Omental fat pad (tissue), 4 donors: ENCODE results near the gene SAMD4A. TPM values are rescaled to one million over a fixed set of nuclear protein-coding genes. Genes with fewer than 3 reads are reported as not detected.

Experiments
- ATAC-seq: fragments of 150-250 bp; one replicate; pipeline ENCODE4 v1.9.1; 2016; ENCODE audit warnings: mild to moderate bottlenecking, moderate library complexity; ENCODE audit not compliant: low FRiP score
- DNase-seq: peaks from one replicate; pipeline ENCODE4 v3.0.0-alpha.2; 2019; ENCODE audit warnings: low spot score
- total RNA-seq, 4 donors: library from RNA; depleted of rRNA; stranded (reverse); fragments of >200 nt; gene quantifications; one replicate each; pipeline ENCODE4 v1.1.0, GENCODE V29; 2016
- TF ChIP-seq, protein P1 (sequence below), 3 donors: fragments of 450-650 bp; IDR thresholded peaks; one replicate each; pipeline ENCODE4 v1.5.1; 2016 to 2017; ENCODE audit warnings: antibody characterized with exemption in 3 of 3, mild to moderate bottlenecking in 3 of 3, moderate library complexity in 2 of 3

Gene SAMD4A
- total RNA-seq, 4 donors from 2014 or later = 33.9 to 116 (median 38.3) TPM

DNA sequence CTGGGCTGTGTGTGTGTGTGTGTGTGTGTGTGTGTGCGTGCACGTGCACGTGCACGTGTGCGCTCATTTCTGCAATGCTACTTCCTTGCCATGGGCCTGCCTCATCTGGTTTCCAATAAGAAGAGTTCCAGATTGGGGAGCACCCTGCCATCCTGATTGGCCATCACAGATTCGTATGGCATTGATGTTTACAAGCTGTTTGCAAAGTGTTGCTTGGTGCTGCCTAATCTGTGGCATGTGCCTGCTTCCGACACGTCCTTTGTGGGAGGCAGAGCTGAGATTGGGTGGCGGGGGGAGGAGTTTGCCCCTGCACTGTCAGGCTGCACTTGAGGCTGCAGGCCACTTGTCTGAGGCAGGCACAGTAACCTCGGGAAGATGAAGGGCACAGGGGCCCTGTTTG, 39.2 kb downstream of the SAMD4A start:
- TF ChIP-seq, protein P1, sequence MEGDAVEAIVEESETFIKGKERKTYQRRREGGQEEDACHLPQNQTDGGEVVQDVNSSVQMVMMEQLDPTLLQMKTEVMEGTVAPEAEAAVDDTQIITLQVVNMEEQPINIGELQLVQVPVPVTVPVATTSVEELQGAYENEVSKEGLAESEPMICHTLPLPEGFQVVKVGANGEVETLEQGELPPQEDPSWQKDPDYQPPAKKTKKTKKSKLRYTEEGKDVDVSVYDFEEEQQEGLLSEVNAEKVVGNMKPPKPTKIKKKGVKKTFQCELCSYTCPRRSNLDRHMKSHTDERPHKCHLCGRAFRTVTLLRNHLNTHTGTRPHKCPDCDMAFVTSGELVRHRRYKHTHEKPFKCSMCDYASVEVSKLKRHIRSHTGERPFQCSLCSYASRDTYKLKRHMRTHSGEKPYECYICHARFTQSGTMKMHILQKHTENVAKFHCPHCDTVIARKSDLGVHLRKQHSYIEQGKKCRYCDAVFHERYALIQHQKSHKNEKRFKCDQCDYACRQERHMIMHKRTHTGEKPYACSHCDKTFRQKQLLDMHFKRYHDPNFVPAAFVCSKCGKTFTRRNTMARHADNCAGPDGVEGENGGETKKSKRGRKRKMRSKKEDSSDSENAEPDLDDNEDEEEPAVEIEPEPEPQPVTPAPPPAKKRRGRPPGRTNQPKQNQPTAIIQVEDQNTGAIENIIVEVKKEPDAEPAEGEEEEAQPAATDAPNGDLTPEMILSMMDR (IDR thresholded peaks at IDR 0.05) = no peak
- DNase-seq (no peak), ATAC-seq (no peak)

DNA sequence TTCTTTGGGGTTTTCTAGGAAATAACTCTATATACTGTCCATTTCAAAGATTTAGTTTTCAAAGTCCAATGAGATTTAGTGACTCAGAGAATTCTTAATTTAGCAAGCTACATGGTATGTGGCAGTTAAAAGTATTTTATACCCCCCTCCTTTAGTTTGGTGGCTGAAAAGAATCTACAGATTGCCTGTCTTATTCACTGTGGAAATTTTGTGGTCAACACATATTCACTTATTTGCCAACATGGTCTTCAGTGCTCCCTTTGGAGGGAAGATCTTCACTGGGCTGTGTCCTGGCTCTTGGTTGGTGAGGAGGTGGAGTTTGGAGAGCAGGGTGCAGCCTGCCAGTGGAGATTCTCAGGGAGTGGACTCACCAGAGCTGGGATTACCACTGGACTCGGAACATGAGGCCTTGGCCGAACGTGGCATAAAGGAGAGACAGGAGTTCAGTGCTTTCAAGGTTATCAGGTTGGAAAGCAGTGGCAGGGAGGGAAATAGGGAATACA, 39.8 kb downstream of the SAMD4A start:
- no peak for DNase-seq
- ATAC-seq = peak; percentile 18
- TF ChIP-seq, protein P1 (IDR thresholded peaks at IDR 0.05) = no peak

DNA sequence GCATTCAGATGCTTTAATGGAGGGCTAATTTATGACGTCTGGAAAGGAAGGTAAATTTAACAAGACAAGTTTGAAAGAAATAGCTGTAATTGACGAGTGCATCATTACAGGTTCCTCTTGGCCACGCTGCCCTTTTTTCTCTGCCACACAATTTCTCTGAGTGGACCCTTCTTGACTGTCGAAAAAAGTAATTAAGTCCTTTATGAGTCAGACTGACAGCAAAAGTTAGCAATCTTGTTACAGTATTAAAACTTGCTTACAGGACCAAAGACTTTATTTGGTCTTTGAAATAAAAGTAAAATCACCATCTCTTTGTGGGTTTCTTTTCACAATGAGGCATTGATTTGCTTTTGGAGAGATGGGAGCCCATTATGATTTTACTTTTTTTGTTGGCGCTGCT, 42.6 kb downstream of the SAMD4A start:
- ATAC-seq (no peak), DNase-seq (no peak)
- TF ChIP-seq, protein P1 (IDR thresholded peaks at IDR 0.05) = no peak

DNA sequence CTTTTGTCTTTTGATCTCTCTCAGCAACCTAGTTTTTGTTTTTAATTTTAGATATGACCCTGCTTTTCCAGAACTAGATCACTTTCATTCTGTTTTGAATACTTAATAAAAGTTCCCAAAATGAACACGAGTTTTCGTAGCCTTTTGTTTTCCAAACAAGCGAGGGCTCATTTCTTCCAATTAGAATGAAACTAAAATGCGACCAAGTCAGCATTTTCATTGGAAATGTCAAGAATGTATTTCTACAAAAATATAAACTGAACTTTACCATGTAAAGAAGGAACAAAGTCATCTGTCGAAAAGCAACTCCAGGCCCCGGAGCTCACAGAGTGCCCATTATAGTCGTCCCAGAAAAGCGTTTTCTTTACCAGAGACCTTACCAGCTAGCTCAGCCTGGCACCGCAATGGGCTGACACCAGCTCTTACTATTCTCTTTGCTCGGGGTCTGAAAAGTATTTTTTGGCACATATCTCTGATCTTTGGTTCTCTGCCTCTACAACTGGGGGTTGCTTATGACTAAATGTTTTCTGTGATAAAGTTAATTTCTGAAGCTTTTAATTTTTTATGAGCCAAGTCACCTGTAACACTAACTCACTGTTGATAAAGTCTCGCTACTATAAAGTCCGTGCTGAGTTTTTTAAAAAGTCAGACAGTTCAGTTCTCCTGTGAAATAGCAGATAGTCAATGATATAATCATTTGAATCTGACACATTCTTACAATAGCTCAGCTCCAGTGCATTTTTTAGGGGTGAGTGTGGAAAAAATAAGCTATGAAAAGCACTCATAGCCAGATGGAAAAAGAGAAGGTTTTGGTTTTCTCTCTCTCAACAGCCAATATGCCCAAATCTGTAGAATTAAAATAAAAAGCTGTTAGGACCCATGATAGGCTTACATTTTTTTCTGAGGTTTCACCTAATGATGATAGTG, 43.4 kb downstream of the SAMD4A start:
- ATAC-seq = peak; percentile 66
- no peak for DNase-seq
- TF ChIP-seq, protein P1 (IDR thresholded peaks at IDR 0.05) = no peak

DNA sequence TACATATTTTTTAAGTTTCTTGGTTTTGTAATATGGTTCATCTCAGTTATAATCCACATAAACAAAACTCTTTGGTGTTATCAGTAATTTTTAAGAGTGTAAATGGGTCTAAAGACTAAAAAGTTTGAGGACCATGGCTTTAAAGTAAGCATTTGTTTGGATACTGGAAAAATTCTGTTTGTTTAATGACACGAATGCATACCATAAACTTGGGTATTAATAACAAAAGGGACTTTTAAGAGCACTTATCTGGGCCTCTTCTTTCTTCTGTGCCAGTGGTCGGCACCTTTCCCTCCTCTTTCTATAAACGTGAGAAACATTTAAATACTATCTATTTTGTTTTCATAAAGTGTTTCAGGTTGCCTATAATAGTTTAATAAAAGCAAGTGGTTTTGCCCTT, 47.4 kb downstream of the SAMD4A start:
- ATAC-seq (no peak), DNase-seq (no peak)
- TF ChIP-seq, protein P1 (IDR thresholded peaks at IDR 0.05) = no peak

DNA sequence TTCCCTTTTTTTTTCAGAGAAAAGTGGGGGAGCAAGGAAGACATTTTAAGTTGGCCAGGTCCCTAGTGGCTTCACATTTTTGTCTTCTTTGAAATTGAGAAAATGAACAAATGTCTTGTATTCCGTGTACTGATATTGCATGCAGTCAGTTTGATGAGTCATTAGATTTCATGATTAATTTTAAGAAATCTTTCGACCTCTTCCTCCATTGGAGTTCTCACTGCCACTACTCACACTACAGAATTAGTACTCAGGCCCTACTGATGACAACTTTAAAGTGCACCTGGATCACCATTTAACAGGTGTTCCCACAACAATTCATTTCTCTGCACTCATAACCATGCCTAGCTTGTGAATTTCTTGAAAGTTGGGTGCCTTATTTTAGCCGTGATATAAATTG, 50.5 kb downstream of the SAMD4A start:
- ATAC-seq (no peak), DNase-seq (no peak)
- TF ChIP-seq, protein P1 (IDR thresholded peaks at IDR 0.05) = no peak

DNA sequence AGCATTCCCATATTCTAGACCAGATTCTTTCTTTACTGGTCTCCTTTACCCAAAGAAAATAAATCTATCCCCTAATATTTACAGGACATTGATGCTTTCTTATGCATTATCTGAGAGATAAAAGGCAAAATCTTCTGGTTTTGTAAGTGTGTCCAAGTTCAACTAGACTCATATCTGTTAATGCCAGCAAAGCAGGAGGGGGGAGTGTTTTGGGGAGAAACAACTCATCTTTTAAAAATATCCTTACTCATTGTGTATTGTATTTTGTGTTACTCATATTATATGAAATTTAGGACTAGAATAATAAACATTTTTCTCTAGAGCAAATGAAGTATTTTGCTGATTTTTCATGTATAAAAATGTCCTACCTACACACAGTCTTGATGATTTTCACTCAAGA, 54.8 kb downstream of the SAMD4A start:
- ATAC-seq (no peak), DNase-seq (no peak)
- TF ChIP-seq, protein P1 (IDR thresholded peaks at IDR 0.05) = no peak
